ENCODE data around the gene CEP135.

The CEP135 gene

GRCh38 chr4:55931043-55931442, 17.7 kb upstream of the CEP135 start:
- ATAC-seq = no peak
- TF ChIP-seq ZFP30 (CRISPR knock-in tag; IDR thresholded peaks at IDR 0.05) (no peak), ZC3H10 (CRISPR knock-in tag; IDR thresholded peaks at IDR 0.05) (no peak), ZNF565 (CRISPR knock-in tag; conservative IDR thresholded peaks at IDR 0.05; ENCODE audit: low read depth) (no peak), SNAI2 (CRISPR knock-in tag; IDR thresholded peaks at IDR 0.05) (no peak), ESRRG (CRISPR knock-in tag; IDR thresholded peaks at IDR 0.05) (no peak), BACH2 (CRISPR knock-in tag; IDR thresholded peaks at IDR 0.05; ENCODE audit: borderline replicate concordance) (no peak), RARB (CRISPR knock-in tag; IDR thresholded peaks at IDR 0.05) (no peak), TCF4 (CRISPR knock-in tag; IDR thresholded peaks at IDR 0.05; ENCODE audit: borderline replicate concordance) (no peak), POU6F1 (CRISPR knock-in tag; IDR thresholded peaks at IDR 0.05; ENCODE audit: borderline replicate concordance, low read depth) (no peak), ZNF70 (CRISPR knock-in tag; IDR thresholded peaks at IDR 0.05) (no peak), PPARA (CRISPR knock-in tag; IDR thresholded peaks at IDR 0.05; ENCODE audit: borderline replicate concordance) (no peak), GLIS3 (CRISPR knock-in tag; IDR thresholded peaks at IDR 0.05) (no peak), ISL1 (CRISPR knock-in tag; IDR thresholded peaks at IDR 0.05) (no peak), ZNF8 (CRISPR knock-in tag; IDR thresholded peaks at IDR 0.05) (no peak), TOX (CRISPR knock-in tag; IDR thresholded peaks at IDR 0.05; ENCODE audit: borderline replicate concordance) (no peak)
- TF ChIP-seq, protein P1, sequence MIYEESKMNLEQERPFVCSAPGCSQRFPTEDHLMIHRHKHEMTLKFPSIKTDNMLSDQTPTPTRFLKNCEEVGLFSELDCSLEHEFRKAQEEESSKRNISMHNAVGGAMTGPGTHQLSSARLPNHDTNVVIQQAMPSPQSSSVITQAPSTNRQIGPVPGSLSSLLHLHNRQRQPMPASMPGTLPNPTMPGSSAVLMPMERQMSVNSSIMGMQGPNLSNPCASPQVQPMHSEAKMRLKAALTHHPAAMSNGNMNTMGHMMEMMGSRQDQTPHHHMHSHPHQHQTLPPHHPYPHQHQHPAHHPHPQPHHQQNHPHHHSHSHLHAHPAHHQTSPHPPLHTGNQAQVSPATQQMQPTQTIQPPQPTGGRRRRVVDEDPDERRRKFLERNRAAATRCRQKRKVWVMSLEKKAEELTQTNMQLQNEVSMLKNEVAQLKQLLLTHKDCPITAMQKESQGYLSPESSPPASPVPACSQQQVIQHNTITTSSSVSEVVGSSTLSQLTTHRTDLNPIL (CRISPR knock-in tag; IDR thresholded peaks at IDR 0.05; ENCODE audit: low read depth) = no peak
- TF ChIP-seq, protein P2, sequence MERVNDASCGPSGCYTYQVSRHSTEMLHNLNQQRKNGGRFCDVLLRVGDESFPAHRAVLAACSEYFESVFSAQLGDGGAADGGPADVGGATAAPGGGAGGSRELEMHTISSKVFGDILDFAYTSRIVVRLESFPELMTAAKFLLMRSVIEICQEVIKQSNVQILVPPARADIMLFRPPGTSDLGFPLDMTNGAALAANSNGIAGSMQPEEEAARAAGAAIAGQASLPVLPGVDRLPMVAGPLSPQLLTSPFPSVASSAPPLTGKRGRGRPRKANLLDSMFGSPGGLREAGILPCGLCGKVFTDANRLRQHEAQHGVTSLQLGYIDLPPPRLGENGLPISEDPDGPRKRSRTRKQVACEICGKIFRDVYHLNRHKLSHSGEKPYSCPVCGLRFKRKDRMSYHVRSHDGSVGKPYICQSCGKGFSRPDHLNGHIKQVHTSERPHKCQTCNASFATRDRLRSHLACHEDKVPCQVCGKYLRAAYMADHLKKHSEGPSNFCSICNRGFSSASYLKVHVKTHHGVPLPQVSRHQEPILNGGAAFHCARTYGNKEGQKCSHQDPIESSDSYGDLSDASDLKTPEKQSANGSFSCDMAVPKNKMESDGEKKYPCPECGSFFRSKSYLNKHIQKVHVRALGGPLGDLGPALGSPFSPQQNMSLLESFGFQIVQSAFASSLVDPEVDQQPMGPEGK (CRISPR knock-in tag; IDR thresholded peaks at IDR 0.05; ENCODE audit: borderline replicate concordance) = no peak

DNA sequence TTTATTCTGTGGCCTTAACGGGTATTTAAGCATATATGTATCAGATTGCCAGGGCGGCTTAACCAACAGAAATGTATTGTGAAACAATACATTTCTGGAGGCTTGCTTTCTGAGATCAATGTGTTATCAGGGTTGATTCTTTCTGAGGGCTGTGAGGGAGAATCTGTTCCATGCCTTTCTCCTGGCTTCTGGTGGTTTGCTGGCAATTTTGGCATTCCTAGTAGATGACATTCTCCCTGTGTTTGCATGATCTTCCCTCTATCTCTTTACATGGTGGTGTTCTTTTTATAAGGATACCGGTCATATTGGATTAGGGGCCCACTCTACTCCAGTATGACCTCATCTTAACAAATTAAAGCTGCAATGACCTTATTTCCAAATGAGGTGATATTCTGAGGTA, 16.9 kb upstream of the CEP135 start:
- no peak for ATAC-seq
- TF ChIP-seq BACH2 (CRISPR knock-in tag; IDR thresholded peaks at IDR 0.05; ENCODE audit: borderline replicate concordance) (no peak), CSRNP3 (CRISPR knock-in tag; IDR thresholded peaks at IDR 0.05) (no peak), ESRRG (CRISPR knock-in tag; IDR thresholded peaks at IDR 0.05) (no peak), ZFP3 (CRISPR knock-in tag; IDR thresholded peaks at IDR 0.05) (no peak), PPARA (CRISPR knock-in tag; IDR thresholded peaks at IDR 0.05; ENCODE audit: borderline replicate concordance) (no peak)
- TF ChIP-seq, protein P1 (CRISPR knock-in tag; IDR thresholded peaks at IDR 0.05; ENCODE audit: low read depth) = no peak
- TF ChIP-seq, protein P3, sequence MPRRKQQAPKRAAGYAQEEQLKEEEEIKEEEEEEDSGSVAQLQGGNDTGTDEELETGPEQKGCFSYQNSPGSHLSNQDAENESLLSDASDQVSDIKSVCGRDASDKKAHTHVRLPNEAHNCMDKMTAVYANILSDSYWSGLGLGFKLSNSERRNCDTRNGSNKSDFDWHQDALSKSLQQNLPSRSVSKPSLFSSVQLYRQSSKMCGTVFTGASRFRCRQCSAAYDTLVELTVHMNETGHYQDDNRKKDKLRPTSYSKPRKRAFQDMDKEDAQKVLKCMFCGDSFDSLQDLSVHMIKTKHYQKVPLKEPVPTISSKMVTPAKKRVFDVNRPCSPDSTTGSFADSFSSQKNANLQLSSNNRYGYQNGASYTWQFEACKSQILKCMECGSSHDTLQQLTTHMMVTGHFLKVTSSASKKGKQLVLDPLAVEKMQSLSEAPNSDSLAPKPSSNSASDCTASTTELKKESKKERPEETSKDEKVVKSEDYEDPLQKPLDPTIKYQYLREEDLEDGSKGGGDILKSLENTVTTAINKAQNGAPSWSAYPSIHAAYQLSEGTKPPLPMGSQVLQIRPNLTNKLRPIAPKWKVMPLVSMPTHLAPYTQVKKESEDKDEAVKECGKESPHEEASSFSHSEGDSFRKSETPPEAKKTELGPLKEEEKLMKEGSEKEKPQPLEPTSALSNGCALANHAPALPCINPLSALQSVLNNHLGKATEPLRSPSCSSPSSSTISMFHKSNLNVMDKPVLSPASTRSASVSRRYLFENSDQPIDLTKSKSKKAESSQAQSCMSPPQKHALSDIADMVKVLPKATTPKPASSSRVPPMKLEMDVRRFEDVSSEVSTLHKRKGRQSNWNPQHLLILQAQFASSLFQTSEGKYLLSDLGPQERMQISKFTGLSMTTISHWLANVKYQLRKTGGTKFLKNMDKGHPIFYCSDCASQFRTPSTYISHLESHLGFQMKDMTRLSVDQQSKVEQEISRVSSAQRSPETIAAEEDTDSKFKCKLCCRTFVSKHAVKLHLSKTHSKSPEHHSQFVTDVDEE (CRISPR knock-in tag; IDR thresholded peaks at IDR 0.05) = no peak

DNA sequence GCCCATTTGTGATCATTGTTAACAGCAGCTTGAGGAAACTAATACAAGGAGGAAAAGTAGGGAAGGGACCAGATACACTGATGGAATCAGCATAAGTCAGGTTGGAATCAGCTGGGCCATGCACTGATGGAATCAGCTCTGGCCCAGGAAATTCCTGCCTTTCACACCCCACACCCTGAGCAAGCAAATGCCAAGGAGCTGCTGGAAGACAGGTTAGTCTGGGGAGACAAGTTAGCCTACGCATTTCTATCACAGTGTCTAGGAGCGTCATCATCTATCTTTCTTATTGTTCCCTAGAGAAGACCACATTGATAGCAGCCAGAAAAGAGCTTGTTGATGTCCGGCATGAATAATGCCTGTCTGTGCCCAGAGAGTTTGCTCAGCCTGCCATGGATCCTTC, 16.2 kb upstream of the CEP135 start:
- TF ChIP-seq ARNTL (CRISPR knock-in tag; IDR thresholded peaks at IDR 0.05; ENCODE audit: borderline replicate concordance, low read depth) (no peak), ZNF565 (CRISPR knock-in tag; conservative IDR thresholded peaks at IDR 0.05; ENCODE audit: low read depth) (no peak), GLIS3 (CRISPR knock-in tag; IDR thresholded peaks at IDR 0.05) (no peak), BACH2 (CRISPR knock-in tag; IDR thresholded peaks at IDR 0.05; ENCODE audit: borderline replicate concordance) (no peak), CSDC2 (CRISPR knock-in tag; IDR thresholded peaks at IDR 0.05) (no peak), RARB (CRISPR knock-in tag; IDR thresholded peaks at IDR 0.05) (no peak), ZNF70 (CRISPR knock-in tag; IDR thresholded peaks at IDR 0.05) (no peak), SNAI2 (CRISPR knock-in tag; IDR thresholded peaks at IDR 0.05) (no peak), PPARA (CRISPR knock-in tag; IDR thresholded peaks at IDR 0.05; ENCODE audit: borderline replicate concordance) (no peak)
- TF ChIP-seq, protein P3 (CRISPR knock-in tag; IDR thresholded peaks at IDR 0.05) = no peak
- TF ChIP-seq, protein P2 (CRISPR knock-in tag; IDR thresholded peaks at IDR 0.05; ENCODE audit: borderline replicate concordance) = no peak
- no peak for ATAC-seq

Measured in SK-N-SH treated with all-trans-retinoic acid at 6 μM for 48 hours (cell line).